GM19023 (cell line): ENCODE results near the gene SBNO1.
"Not testable (repeated sequence)": the region's sequence is repeated elsewhere in the genome, so short reads cannot be mapped to it uniquely, and the experiment has no call there.

Source experiments
- ATAC-seq: cut with Tn5 transposase; IDR thresholded peaks from one replicate; pipeline ENCODE4 v1.9.1; 2021; ENCODE audit warnings: mild to moderate bottlenecking, moderate library complexity; ENCODE audit not compliant: unreplicated experiment

Gene SBNO1

GRCh38 chr12:123251403-123252076 lies 113.1 kb downstream of the SBNO1 start:
- no peak for ATAC-seq

GRCh38 chr12:123250471-123251383 lies 113.9 kb downstream of the SBNO1 start:
- no peak for ATAC-seq

- not testable (repeated sequence) for ATAC-seq
Observed at GRCh38 chr12:123248996-123249741, 115.5 kb downstream of the SBNO1 start.

- not testable (repeated sequence) for ATAC-seq
Observed at GRCh38 chr12:123248129-123248528, 116.5 kb downstream of the SBNO1 start.

GRCh38 chr12:123245678-123246077 lies 119.0 kb downstream of the SBNO1 start:
- ATAC-seq: no peak

- ATAC-seq: no peak
Observed at GRCh38 chr12:123243671-123244262, 120.9 kb downstream of the SBNO1 start.

GRCh38 chr12:123242116-123242904 lies 122.3 kb downstream of the SBNO1 start:
- ATAC-seq: no peak
